ENCODE measurements around the gene PRKCE. TPM values are rescaled to one million over a fixed set of nuclear protein-coding genes. Genes with fewer than 3 reads are reported as not detected.

Gene PRKCE
- total RNA-seq, 1 experiment from 2014 or later = 2.4 TPM

GRCh38 chr2:45786836-45787357 is 135.4 kb downstream of the PRKCE start:
- no peak overlapping the region for H3K27ac ChIP-seq (ENCODE audit: low read depth, low read length, poor library complexity, severe bottlenecking)

GRCh38 chr2:45788401-45788800 is 136.9 kb downstream of the PRKCE start:
- Histone ChIP-seq H3K27ac (ENCODE audit: low read depth, low read length, poor library complexity, severe bottlenecking) (no peak overlapping the region), H3K9me3 (ENCODE audit: low read depth, low read length, poor library complexity, severe bottlenecking) (no peaks in the 10 kb centered on the region), H3K36me3 (ENCODE audit: insufficient read depth, low read length, poor library complexity, severe bottlenecking) (no peaks in the 10 kb centered on the region), H3K4me1 (ENCODE audit: insufficient read depth, low read length, poor library complexity, severe bottlenecking) (no peaks in the 10 kb centered on the region), H3K27me3 (replicated peaks; ENCODE audit: insufficient read depth, low read depth, low read length, poor library complexity) (peaks cover 4% of the 10 kb centered on the region), H3K4me3 (ENCODE audit: low read depth, low read length, poor library complexity, severe bottlenecking) (no peak overlapping the region)
- POLR2A ChIA-PET (ENCODE audit: low non-redundant PET) = no interaction called here
- TF ChIP-seq EZH2 (IDR thresholded peaks at IDR 0.05; ENCODE audit: borderline replicate concordance, low read depth, low read length, poor library complexity, severe bottlenecking) (no peak), CTCF (conservative IDR thresholded peaks at IDR 0.05; ENCODE audit: low read depth, low read length) (no peak)
- intact Hi-C loops (cut with micrococcal nuclease; ENCODE audit: unreplicated experiment) = no loop called here
- DNase-seq (ENCODE audit: low spot score) = no peak
- BruUV-seq (replicated peaks) = no TSS peak
- CTCF ChIA-PET = no interaction called here

More at GRCh38 chr2:45786836-45787357, 135.4 kb downstream of the PRKCE start:
- no peaks in the 10 kb centered on the region for H3K36me3 ChIP-seq (ENCODE audit: insufficient read depth, low read length, poor library complexity, severe bottlenecking)
- no peaks in the 10 kb centered on the region for H3K4me1 ChIP-seq (ENCODE audit: insufficient read depth, low read length, poor library complexity, severe bottlenecking)
- H3K9me3 ChIP-seq (ENCODE audit: low read depth, low read length, poor library complexity, severe bottlenecking) = no peaks in the 10 kb centered on the region
- BruUV-seq (replicated peaks) = no TSS peak
- ChIA-PET CTCF (no interaction called here), POLR2A (ENCODE audit: low non-redundant PET) (no interaction called here)
- TF ChIP-seq CTCF (conservative IDR thresholded peaks at IDR 0.05; ENCODE audit: low read depth, low read length) (no peak), EZH2 (IDR thresholded peaks at IDR 0.05; ENCODE audit: borderline replicate concordance, low read depth, low read length, poor library complexity, severe bottlenecking) (no peak)
- no peak for DNase-seq (ENCODE audit: low spot score)
- no peak overlapping the region for H3K4me3 ChIP-seq (ENCODE audit: low read depth, low read length, poor library complexity, severe bottlenecking)
- no peaks in the 10 kb centered on the region for H3K27me3 ChIP-seq (replicated peaks; ENCODE audit: insufficient read depth, low read depth, low read length, poor library complexity)
- intact Hi-C loops (cut with micrococcal nuclease; ENCODE audit: unreplicated experiment) = no loop called here

- intact Hi-C loops (cut with micrococcal nuclease; ENCODE audit: unreplicated experiment) = no loop called here
- CTCF ChIA-PET = no interaction called here
- POLR2A ChIA-PET (ENCODE audit: low non-redundant PET) = no interaction called here
- Histone ChIP-seq H3K4me3 (ENCODE audit: low read depth, low read length, poor library complexity, severe bottlenecking) (no peak overlapping the region), H3K27ac (ENCODE audit: low read depth, low read length, poor library complexity, severe bottlenecking) (no peak overlapping the region), H3K4me1 (ENCODE audit: insufficient read depth, low read length, poor library complexity, severe bottlenecking) (peaks cover under 1% of the 10 kb centered on the region), H3K27me3 (replicated peaks; ENCODE audit: insufficient read depth, low read depth, low read length, poor library complexity) (peaks cover 9% of the 10 kb centered on the region), H3K9me3 (ENCODE audit: low read depth, low read length, poor library complexity, severe bottlenecking) (no peaks in the 10 kb centered on the region), H3K36me3 (ENCODE audit: insufficient read depth, low read length, poor library complexity, severe bottlenecking) (no peaks in the 10 kb centered on the region)
- DNase-seq (ENCODE audit: low spot score) = no peak
- no TSS peak for BruUV-seq (replicated peaks)
- TF ChIP-seq EZH2 (IDR thresholded peaks at IDR 0.05; ENCODE audit: borderline replicate concordance, low read depth, low read length, poor library complexity, severe bottlenecking) (no peak), CTCF (conservative IDR thresholded peaks at IDR 0.05; ENCODE audit: low read depth, low read length) (no peak)
Measured at GRCh38 chr2:45789317-45789716, 137.8 kb downstream of the PRKCE start.
